Activated CD8-positive, alpha-beta memory T cell treated with anti-CD3 and anti-CD28 coated beads, Interleukin-2, amount 50 U/mL, for 1 hour (primary cell): ENCODE results near the gene PTPN14.
"Not testable (repeated sequence)": the region's sequence is repeated elsewhere in the genome, so short reads cannot be mapped to it uniquely, and the experiment has no call there.

Experiments
- DNase-seq: peaks from one replicate; pipeline ENCODE4 v3.0.0-alpha.2; 2020; ENCODE audit errors: extremely low read depth

Gene PTPN14

DNA sequence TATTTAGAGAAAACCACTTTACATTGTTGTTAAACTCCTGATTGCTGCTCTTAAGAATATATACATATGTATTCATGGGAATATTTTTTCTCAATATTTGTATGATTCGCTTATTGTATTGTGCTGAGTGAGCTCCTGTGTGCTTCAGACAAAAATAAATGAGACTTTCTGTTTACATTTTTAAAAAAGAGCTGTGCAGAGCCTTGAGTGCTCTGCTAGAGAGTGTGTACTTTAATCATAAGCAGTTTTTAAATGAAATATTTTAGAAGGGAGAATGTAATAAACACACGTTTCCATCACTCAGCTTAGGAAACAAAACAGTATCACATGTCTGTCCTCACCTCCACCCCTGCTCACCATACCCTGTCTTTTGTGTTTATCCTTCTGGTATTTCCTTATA is 9.7 kb downstream of the PTPN14 start:
- no peak for DNase-seq

DNA sequence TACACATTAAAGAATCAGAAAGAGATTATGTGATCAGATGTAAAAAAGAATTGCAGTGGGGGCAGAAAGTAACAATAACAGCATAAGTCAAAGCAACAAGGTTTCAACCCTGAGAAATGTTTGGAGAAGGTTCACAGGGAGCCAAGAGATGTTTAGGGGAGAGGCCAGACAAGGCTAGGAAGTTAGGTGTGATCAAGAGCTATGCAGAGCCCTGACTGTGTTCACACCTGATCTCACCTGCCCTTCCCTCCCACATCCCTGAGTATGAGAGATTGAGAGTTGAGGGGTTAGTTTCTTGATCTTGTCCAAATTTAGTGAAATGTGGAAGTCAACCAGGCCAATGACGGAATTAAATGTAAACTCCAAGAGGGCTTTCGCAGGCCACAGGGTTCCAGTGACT is 10.2 kb downstream of the PTPN14 start:
- DNase-seq: no peak

DNA sequence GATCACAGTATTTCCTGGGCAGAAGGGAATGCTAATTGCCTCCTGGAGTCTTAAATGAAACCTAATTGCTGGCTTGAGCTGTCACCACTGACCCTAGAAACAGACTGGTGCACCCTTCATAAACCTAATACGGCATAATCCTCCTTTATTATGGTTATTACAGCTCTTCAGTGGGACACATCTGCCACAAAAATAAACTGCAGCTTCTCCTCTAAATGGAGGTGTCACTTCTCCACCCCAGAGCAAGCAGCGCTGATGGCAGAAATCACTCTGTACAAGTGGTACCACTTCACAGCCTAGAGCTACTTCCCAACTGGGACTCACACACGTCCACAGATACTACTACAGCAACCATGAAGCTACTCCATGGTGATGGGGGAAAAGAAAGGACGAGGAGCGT is 11.1 kb downstream of the PTPN14 start:
- DNase-seq: no peak

- DNase-seq: no peak
Measured at GRCh38 chr1:214538496-214538895, 12.9 kb downstream of the PTPN14 start.

- no peak for DNase-seq
Measured at GRCh38 chr1:214537872-214538473, 13.4 kb downstream of the PTPN14 start.

GRCh38 chr1:214537219-214537618 is 14.2 kb downstream of the PTPN14 start:
- DNase-seq: no peak

DNA sequence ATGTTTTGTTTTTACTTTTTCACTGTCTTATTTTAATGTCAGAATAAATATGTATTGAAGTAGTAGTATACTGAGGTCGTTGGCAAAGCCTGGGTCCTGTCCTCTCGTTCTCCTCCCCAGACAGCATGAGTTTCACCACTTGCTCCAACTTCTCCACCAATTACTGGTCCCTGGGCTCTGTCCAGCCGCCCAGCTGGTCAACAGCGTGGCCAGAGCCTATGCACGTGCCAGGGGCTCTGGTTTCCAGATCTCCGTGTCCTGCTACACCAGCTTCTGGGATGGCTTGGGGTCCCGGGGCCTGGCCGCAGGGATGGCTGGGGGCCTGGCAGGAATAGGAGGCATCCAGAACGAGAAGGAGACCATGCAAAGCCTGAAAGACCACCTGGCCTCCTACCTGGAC is 19.3 kb downstream of the PTPN14 start:
- no peak for DNase-seq

GRCh38 chr1:214525535-214526019 is 25.8 kb downstream of the PTPN14 start:
- no peak for DNase-seq

- DNase-seq: no peak
Measured at GRCh38 chr1:214524824-214525223, 26.6 kb downstream of the PTPN14 start.

- no peak for DNase-seq
Measured at GRCh38 chr1:214523124-214523824, 28.1 kb downstream of the PTPN14 start.

- not testable (repeated sequence) for DNase-seq
Measured at GRCh38 chr1:214521458-214521857, 29.9 kb downstream of the PTPN14 start.

DNA sequence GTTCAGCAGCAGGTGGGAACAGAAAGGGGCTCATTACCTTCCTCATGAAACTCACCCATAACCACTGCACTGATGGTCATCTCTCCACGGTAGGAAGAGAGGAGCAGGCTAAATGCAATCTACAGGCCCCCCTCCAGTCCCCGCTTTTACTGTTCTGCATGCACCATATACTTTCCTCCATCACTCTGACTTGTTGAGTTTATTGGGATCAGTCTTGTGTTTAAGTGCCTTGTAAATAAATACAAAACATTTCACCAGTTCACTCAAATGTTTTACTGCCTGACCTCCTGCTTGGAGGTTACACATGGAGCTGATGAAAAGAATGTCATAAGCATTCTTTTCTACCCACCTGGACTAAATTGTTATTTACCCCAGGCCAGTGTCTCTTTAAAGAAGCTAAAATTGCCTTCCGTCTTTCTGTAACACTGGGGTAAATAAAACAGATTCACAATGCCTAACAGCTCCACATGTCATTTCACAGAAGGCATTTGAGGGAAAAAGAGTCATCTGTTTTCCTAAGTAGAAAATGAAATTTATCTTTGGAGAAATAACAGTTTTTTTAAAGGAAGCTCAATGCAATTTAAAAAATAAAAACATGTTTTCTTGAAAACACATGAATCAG is 30.7 kb downstream of the PTPN14 start:
- DNase-seq: no peak

DNA sequence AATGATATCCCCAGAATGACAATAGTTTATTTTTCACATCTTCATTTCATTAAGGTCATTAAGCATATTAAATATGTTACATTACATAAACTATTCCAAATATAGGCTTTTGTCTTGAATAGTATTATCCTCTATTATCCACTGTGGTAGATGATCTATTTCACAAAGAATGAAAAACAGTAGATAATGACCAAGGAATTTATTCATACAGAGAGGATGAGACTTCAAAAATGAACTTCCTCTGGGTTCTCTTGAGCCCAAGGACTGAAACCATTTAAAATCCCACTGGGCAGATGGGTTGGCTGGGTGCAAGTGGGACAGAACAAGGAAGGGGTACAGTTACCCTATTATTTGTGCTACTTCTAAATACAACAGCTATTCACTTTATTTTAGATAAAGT is 33.0 kb downstream of the PTPN14 start:
- DNase-seq: no peak

DNA sequence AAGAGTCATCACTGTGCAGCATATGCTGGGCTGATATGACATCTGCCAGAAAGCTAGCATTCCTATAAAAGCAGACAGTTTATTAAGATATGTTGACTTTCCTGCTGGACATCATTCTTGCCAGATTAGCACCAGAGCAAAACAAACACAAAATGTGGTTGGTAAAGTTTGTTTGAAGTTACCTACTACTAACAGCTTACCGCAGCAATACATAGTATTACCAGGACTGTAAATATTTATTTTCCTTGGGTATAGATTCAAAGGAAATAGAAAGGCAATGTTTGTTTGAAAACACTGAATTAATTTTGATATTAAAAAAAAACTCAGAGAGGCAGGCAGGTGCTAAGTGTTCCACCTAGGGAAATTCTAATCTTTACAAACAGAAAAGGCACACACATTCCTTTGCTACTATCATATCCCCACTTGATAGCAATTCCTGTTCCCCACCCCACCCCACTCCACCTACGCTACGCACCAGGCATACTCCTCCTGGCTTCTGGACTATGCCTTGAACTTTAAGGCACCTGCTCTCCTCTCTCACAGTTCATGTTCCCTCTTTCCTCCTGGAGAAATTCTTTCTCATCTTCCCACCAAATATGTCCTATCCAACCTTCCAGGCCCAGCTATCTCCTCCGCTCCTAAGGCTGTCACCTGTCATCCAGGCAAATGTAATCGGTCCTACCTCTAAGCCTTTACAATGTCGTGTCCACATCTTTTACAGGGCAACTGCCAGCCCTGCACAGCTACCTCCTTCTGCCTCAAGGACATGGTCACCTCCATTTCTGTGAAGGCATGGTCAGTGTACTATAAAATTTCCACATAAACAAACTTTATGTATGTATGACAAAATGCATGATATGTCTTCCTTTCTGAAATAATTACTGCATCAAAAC is 34.7 kb downstream of the PTPN14 start:
- DNase-seq: no peak

- DNase-seq: no peak
Measured at GRCh38 chr1:214515544-214516433, 35.6 kb downstream of the PTPN14 start.

GRCh38 chr1:214514819-214515383 is 36.5 kb downstream of the PTPN14 start:
- no peak for DNase-seq

DNA sequence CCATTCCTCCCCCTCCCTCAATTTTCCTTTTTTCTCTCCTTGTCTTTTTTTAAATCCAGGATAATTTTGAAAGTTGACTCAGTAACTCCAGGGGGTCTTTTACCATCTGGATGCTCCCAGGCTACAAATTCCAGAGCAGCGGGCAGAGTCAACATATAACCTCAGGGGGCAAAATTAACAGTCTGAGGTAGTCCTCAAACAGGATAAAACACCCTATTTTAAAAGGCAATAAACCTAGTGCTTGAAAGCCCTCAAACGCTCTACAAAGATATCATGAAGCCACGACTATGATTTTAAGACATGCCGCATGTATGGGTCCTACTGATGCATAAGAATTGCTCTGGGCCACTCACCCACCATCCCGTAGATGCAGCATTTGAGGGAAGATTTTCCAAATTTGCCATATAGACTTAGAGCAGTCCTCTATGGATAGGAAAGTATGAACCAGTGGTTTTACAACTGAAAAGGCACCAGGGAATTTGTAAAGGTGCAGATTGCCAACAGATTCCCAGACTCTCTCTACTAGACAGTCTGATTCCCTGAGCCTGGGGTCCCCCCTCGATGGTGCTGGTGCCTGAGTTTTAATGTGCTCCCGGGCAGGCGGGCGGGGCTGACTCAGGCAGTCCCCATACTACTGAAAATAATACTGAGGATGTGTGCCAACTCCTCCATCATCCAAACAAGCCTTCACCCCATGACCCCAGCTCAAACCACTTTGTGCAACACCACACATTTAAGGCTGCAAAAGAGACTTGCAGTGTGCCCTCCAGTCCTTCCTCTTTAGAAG is 37.2 kb downstream of the PTPN14 start:
- no peak for DNase-seq

GRCh38 chr1:214513394-214513793 is 38.0 kb downstream of the PTPN14 start:
- no peak for DNase-seq

GRCh38 chr1:214511639-214511998 is 39.8 kb downstream of the PTPN14 start:
- no peak for DNase-seq
